Fibroblast of skin of right biceps (primary cell): ENCODE data around the gene EIF4G3.
"Not testable (repeated sequence)": the region's sequence is repeated elsewhere in the genome, so short reads cannot be mapped to it uniquely, and the experiment has no call there.

Source experiments
- DNase-seq: peaks from one replicate; pipeline ENCODE4 v3.0.0-alpha.2; 2013

EIF4G3 gene

DNA sequence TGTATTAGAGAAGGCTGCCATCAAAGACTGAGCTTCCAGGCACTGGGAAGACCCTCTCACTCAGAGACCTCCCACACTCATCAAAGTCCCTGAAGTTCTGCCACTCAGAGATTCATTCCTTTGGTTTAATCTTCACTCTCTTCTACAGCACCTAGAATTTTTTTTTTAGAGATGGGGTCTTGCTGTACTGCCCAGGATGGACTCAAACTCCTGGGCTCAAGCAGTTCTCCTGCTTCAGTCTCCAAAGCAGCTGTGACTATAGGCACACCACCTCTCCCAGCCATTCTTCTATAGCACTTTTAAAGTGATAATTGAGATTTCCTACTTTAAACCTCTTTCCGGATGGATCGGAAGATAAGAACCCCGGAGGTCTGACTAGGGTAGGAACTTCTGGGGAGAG, 385.9 kb downstream of the EIF4G3 start:
- no peak for DNase-seq

DNA sequence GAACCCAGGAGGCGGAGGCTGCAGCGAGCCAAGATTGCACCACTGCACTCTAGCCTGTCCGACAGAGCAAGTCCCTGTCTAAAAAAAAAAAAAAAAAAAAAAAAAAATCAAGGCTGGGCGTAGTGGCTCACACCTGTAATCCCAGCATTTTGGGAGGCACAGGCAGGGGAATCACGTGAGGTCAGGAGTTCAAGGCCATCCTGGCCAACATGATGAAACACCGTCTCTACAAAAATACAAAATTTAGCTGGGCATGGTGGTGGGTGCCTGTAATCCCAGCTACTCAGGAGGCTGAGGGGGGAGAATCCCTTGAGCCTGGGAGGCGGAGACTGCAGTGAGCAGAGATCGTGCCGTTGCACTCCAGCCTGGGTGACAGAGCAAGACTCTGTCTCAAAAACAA, 387.1 kb downstream of the EIF4G3 start:
- DNase-seq, result not testable (repeated sequence)

DNA sequence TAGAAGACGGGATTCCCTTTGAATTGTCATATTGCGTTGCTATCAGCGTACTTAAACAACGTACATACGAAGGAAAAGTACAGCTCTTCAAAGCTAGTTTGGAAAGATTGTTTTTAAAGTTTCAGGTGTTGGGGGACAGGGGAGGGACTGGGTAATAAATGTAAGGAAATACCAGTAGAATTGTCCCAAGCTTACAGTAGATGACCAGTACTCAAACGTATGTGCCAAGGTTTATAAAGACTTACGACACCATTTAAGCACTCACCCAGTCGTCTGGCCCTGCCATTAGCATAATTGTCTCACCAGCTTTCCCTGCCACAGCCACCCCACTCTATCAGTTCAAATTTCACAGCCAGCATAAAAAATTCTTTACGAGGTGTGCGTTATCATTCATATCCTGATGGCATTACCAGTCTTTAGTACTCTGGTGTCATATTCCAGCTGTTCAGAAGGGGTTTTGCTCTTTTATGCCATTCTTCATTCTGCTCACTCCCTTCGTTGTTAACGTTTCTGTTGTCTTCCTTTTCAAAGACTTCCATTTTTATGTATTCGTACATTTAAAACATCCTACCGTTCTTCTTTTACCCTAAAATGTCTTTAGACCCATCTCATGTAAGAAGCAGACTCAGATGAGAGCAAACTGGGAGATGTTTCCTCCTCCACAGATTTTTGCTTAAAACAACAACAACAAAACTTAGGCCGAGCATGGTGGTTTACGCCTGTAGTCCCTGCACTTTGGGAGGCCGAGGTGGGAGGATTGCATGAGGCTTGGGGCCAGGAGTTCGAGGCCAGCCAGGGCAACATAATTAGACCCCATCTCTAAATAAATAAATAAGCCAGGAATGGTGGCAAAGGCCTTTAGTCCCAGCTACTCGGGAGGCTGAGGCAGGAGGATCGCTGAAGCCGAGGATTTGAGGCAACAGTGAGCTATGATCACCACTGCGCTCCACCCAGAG, 388.6 kb downstream of the EIF4G3 start:
- DNase-seq, result peak; percentile 62

- DNase-seq, result peak; percentile 81
Observed at GRCh38 chr1:20787029-20787839, 389.5 kb downstream of the EIF4G3 start, which contains the start of gene HP1BP3. Gene HP1BP3 (minus strand): TSS chr1:20787307. CDS start chr1:20780440, 6,867 bp downstream.

DNA sequence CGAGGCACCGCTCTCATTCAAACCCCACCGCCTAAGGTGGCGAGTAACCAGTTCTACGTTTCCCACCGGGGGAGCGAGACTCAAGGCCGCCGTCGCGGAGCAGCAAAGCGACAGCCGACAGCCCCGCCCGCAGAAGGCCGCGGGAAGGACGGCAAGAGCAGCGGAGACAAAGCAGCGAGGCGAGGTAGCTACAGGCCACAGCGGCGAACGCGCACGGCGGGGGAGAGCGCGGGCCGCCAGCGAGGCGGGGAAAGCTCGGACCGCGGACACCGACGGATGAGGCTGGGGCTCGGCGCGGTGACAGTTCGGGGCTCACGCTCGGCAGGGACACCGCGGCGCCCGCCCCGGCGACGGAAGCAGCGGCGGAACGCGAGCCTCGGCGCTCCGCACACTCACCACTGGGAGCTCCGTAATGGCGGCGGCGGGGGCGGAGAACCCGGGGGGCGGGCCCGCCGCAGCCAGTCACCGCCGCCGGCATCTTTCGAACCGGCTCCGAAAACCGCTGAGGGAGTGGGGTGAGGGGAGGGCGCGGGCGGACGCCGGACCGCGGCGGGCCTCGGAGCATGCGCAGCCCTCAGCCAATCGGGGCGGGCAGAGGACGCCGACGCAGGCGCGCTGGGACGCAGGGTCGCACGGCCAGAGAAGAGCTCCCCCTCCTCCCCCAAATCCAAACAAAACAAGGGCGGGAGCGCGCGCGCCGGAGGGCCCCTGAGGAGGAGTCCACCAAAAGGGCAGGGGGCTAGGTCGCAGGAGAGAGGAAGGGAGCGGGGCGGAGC, 390.3 kb downstream of the EIF4G3 start:
- peak; percentile 96 for DNase-seq

DNA sequence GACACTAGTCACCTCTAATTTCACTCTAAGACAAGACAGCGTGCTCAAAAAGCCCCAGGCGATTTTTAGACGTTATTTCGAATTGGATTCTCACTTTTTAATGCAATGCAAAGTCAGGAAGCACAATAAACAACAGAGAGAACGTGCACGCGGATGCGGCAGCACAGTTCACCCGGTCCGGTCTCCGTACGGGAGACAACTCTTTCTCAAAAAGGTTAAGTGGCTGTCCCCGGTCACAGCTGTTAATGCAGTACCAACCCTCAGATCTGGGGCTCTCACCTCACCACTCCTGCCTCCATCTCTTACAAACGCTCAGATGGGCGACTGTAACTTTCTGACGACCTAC, 390.8 kb downstream of the EIF4G3 start:
- no peak for DNase-seq

DNA sequence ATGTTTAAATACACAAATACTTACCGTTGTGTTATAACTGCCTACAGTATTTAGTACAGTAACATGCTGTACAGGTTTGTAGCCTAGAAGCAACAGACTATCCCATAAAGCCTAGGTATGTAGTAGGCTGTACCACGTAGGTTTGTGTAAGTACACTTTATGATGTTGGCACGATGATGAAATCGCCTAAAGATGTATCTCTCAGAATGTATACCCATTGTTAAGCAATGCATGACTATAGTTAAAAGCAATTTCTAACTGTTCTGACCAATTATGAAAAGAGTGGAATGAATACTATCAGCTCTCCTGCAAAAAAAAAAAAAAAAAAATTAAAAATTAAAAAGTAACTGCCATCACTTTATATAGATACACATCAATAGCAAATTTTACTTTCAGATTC, 401.0 kb downstream of the EIF4G3 start:
- DNase-seq, result no peak

- no peak for DNase-seq
Observed at GRCh38 chr1:20771780-20772179, 404.9 kb downstream of the EIF4G3 start.

DNA sequence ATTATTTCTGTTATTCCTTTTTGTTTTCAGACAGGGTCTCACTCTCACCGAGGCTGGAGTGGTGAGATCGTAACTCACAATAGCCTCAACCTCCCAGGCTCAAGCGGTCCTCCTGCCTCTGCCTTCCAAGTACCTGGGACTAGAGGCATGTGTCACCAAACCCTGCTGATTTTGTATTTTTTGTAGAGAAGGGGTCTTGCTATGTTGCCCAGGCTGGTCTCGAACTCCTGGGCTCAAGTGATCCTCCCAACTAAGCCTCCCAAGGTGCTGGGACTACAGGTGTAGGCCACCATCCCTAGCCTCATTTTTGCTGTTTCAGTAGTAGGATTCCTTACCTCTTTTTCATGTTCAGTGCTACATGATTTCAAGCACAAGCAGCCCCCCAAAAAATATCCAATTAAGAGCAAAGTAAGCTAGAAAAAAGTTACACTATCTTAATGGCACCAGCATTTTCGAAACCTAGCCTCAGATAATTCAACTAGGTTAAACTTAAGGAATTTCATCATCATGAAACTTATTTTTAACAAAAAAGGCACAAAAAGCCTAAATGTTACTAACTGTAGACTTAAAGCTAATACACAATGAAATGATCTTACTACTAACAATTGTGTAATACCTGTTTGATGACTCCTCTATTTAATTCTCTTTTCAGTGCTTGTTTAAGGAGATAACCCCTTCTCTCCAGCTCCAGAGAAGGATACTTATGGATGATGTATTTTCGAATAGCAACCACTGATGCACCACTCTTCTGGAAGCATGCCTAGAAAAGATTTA, 406.2 kb downstream of the EIF4G3 start:
- DNase-seq, result no peak

GRCh38 chr1:20767271-20767670, 409.4 kb downstream of the EIF4G3 start:
- DNase-seq, result no peak

DNA sequence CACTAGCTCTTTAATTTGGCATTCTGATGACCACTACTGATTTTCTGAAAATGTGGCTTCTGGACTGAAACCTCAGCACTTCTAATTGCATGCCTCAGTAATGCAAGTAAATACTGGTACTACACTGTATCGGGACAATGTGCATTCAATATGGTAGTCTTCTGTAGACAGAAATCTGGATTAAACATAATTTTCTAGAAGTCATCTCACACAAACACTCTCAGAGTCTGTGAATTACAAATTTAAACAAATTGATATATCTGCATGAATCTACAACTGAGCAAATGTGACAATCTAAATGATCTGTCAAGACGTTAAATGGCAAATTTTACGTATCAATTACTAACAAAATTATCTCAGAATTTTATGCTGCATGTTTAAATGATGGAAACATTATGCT, 413.3 kb downstream of the EIF4G3 start:
- no peak for DNase-seq

- DNase-seq, result no peak
Observed at GRCh38 chr1:20760322-20760721, 416.4 kb downstream of the EIF4G3 start.
